B cell (primary cell): Measurements from ENCODE around the gene HSD17B14.

Experiments used
- CTCF ChIP-seq: fragments of 200-600 bp; IDR thresholded peaks from one replicate; pipeline ENCODE4 v1.8.0; 2022; ENCODE audit warnings: antibody characterized with exemption, mild to moderate bottlenecking
- EZH2 ChIP-seq: IDR thresholded peaks from 2 replicates; pipeline ENCODE4 v1.6.1; 2012; ENCODE audit warnings: borderline replicate concordance, low read depth, mild to moderate bottlenecking, moderate library complexity, low read length; ENCODE audit not compliant: insufficient read depth, poor library complexity, severe bottlenecking

GRCh38 chr19:48835734-48836088, 580 bp downstream of the HSD17B14 start:
- TF ChIP-seq CTCF = peak; percentile 82
- TF ChIP-seq EZH2 = no peak
